WTC11 (cell line): ENCODE measurements around the gene CANX. TPM values are rescaled to one million over a fixed set of nuclear protein-coding genes. Genes with fewer than 3 reads are reported as not detected.

Source experiments
- ATAC-seq: fragments of 200-7000 bp; cut with Tn5 transposase; 2 replicates; pipeline ENCODE4 v1.10.0; 2021; ENCODE audit warnings: mild to moderate bottlenecking, moderate library complexity
- CTCF ChIA-PET: fragments of 300-600 bp; sonication (Branson Sonifier 250); formaldehyde crosslinking; loops from one replicate; lab custom pipeline; 2021; ENCODE audit warnings: antibody characterized with exemption; lab: Charles Lee
- POLR2A ChIA-PET: fragments of 350-600 bp; sonication (Branson Sonifier 250); formaldehyde crosslinking; loops from one replicate; lab custom pipeline; 2021; ENCODE audit warnings: antibody characterized with exemption; lab: Charles Lee
- DNase-seq: peaks from one replicate; pipeline ENCODE4 v3.0.0; 2021; ENCODE audit warnings: low spot score
- H3K27ac Mint-ChIP-seq: 2 replicates; pipeline ENCODE4 v1.8.0; 2021; ENCODE audit warnings: mixed read lengths
- H3K27me3 Mint-ChIP-seq: 2 replicates; pipeline ENCODE4 v1.8.0; 2021; ENCODE audit warnings: low read depth, mild to moderate bottlenecking, moderate library complexity, mixed read lengths
- H3K36me3 Mint-ChIP-seq: 2 replicates; pipeline ENCODE4 v1.8.0; 2021; ENCODE audit warnings: mixed read lengths
- H3K4me1 Mint-ChIP-seq: 2 replicates; pipeline ENCODE4 v1.8.0; 2022; ENCODE audit warnings: mixed read lengths
- H3K4me3 Mint-ChIP-seq: 2 replicates; pipeline ENCODE4 v1.8.0; 2021; ENCODE audit warnings: mild to moderate bottlenecking, moderate library complexity, mixed read lengths
- H3K9me3 Mint-ChIP-seq: 2 replicates; pipeline ENCODE4 v1.8.0; 2021; ENCODE audit warnings: mixed read lengths
- E2F1 ChIP-seq: sonication (generic); formaldehyde crosslinking; IDR thresholded peaks from 2 replicates; pipeline ENCODE4 v1.8.0; 2022; ENCODE audit warnings: mild to moderate bottlenecking, missing genetic modification reagents
- ETV6 ChIP-seq: sonication (generic); formaldehyde crosslinking; IDR thresholded peaks from 2 replicates; pipeline ENCODE4 v1.8.1; 2022; ENCODE audit warnings: mild to moderate bottlenecking, missing genetic modification reagents
- FOXK1 ChIP-seq: sonication (generic); formaldehyde crosslinking; IDR thresholded peaks from 2 replicates; pipeline ENCODE4 v1.8.0; 2022; ENCODE audit warnings: mild to moderate bottlenecking, moderate library complexity, missing genetic modification reagents
- KAT7 ChIP-seq: sonication (generic); formaldehyde crosslinking; IDR thresholded peaks from 2 replicates; pipeline ENCODE4 v1.8.1; 2023; ENCODE audit warnings: missing genetic modification reagents, mild to moderate bottlenecking, borderline replicate concordance
- NFATC4 ChIP-seq: fragments of 250-450 bp; sonication (Bioruptor Pico); IDR thresholded peaks from 2 replicates; pipeline ENCODE4 v1.9.0; 2021; ENCODE audit warnings: mild to moderate bottlenecking
- NFYB ChIP-seq: sonication (generic); formaldehyde crosslinking; conservative IDR thresholded peaks from 2 replicates; pipeline ENCODE4 v1.8.0; 2022; ENCODE audit warnings: low read depth, missing genetic modification reagents
- SMAD4 ChIP-seq: sonication (generic); formaldehyde crosslinking; IDR thresholded peaks from 2 replicates; pipeline ENCODE4 v1.8.0; 2022; ENCODE audit warnings: mild to moderate bottlenecking, missing genetic modification reagents
- ZNF121 ChIP-seq: sonication (generic); formaldehyde crosslinking; IDR thresholded peaks from 2 replicates; pipeline ENCODE4 v1.8.0; 2023; ENCODE audit warnings: missing genetic modification reagents
- ZNF219 ChIP-seq: sonication (generic); formaldehyde crosslinking; IDR thresholded peaks from 2 replicates; pipeline ENCODE4 v1.8.0; 2023; ENCODE audit warnings: missing genetic modification reagents, mild to moderate bottlenecking, borderline replicate concordance
- total RNA-seq: library from RNA; stranded (reverse); gene quantifications from 3 replicates; pipeline ENCODE4 v1.2.3, GENCODE V29; 2021
- TF ChIP-seq, protein P1 (sequence below): fragments of 200-600 bp; IDR thresholded peaks from 2 replicates; pipeline ENCODE4 v1.8.0; 2022; ENCODE audit warnings: antibody characterized with exemption
- TF ChIP-seq, protein P2 (sequence below): fragments of 250-450 bp; sonication (Bioruptor Pico); IDR thresholded peaks from 2 replicates; pipeline ENCODE4 v1.8.0; 2021; ENCODE audit warnings: mild to moderate bottlenecking
- TF ChIP-seq, protein P3 (sequence below): sonication (generic); formaldehyde crosslinking; IDR thresholded peaks from 2 replicates; pipeline ENCODE4 v1.8.0; 2023; ENCODE audit warnings: missing genetic modification reagents
- TF ChIP-seq, protein P4 (sequence below): fragments of 250-450 bp; sonication (Bioruptor Pico); conservative IDR thresholded peaks from 2 replicates; pipeline ENCODE4 v1.9.0; 2021; ENCODE audit warnings: mild to moderate bottlenecking

Gene CANX
- total RNA-seq, 1 experiment from 2014 or later, result 611 TPM

- Mint-ChIP-seq H3K4me3 (no peak overlapping the region), H3K36me3 (peaks cover 22% of the 10 kb centered on the region), H3K4me1 (peaks cover 41% of the 10 kb centered on the region)
- ATAC-seq, result no peak
- POLR2A ChIA-PET, result no interaction called here
- TF ChIP-seq SMAD4 (CRISPR knock-in tag), result no peak
- TF ChIP-seq NFYB, result no peak
- no peak for TF ChIP-seq E2F1 (CRISPR knock-in tag)
- no peak for TF ChIP-seq FOXK1 (CRISPR knock-in tag)
- TF ChIP-seq KAT7, result no peak
- TF ChIP-seq, all 79 proteins: peak for 0
- CTCF ChIA-PET, result interaction anchor here (0.5 to 2.8 kb wide), 26 partner anchors 8 to 321 kb away, joined by 3 to 39 read pairs (median 4); partner anchors contain the start of genes CBY3, LTC4S and MAML1
- H3K9me3 Mint-ChIP-seq, result no peaks in the 10 kb centered on the region
- no peak for DNase-seq
- no peaks in the 10 kb centered on the region for H3K27me3 Mint-ChIP-seq
- H3K27ac Mint-ChIP-seq, result peak overlapping the region; percentile 91
Measured at GRCh38 chr5:179762781-179763176, 64.0 kb downstream of the CANX start.

DNA sequence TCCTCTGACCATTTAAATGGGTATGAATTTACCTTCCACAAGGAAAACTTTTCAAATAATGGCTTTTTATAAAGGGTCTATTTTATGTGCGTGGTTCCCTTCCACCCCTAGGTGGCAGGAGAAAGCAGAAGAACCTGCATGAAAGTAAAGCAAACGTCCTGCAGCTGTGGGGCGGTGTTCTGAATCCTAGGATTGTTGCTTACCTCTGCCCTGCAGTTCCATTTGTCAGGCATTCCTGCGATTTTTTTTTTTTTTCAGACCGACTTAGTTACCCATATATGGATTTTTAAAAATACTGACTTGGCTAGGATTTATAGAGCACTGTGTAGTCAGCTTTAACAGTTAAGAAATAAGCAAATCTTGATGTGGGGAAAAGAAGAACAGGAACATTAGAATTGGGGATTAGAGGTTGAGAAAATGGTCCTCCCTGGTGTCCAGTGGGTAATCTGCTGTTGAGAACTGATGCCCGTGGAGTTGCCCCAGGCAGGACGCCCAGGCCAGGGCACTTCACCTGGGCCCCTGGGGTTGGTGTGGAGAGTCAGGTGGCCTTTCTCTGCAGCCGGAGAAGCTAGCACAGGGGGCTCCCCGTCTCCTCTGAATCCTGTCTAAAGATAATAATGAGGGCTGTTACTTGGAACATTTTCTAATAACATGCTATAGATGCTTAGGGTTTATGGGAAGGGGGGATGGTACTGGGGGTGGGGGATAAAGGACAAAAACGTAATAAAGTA is 64.6 kb downstream of the CANX start:
- no peak overlapping the region for H3K4me3 Mint-ChIP-seq
- no peak for TF ChIP-seq ZNF219 (CRISPR knock-in tag)
- TF ChIP-seq, protein P1, sequence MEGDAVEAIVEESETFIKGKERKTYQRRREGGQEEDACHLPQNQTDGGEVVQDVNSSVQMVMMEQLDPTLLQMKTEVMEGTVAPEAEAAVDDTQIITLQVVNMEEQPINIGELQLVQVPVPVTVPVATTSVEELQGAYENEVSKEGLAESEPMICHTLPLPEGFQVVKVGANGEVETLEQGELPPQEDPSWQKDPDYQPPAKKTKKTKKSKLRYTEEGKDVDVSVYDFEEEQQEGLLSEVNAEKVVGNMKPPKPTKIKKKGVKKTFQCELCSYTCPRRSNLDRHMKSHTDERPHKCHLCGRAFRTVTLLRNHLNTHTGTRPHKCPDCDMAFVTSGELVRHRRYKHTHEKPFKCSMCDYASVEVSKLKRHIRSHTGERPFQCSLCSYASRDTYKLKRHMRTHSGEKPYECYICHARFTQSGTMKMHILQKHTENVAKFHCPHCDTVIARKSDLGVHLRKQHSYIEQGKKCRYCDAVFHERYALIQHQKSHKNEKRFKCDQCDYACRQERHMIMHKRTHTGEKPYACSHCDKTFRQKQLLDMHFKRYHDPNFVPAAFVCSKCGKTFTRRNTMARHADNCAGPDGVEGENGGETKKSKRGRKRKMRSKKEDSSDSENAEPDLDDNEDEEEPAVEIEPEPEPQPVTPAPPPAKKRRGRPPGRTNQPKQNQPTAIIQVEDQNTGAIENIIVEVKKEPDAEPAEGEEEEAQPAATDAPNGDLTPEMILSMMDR, result peak; percentile 64
- TF ChIP-seq, all 79 proteins: peak for 1
- Mint-ChIP-seq H3K9me3 (no peaks in the 10 kb centered on the region), H3K27ac (peak overlapping the region; percentile 86), H3K36me3 (peaks cover 24% of the 10 kb centered on the region), H3K27me3 (no peaks in the 10 kb centered on the region), H3K4me1 (peaks cover 41% of the 10 kb centered on the region)
- ChIA-PET CTCF (interaction anchor here (0.6 to 2.8 kb wide), 36 partner anchors 8 to 332 kb away, joined by 3 to 39 read pairs (median 4); partner anchors contain the start of genes HNRNPH1, LTC4S and MAML1), POLR2A (interaction anchor here (0.6 kb wide), 1 partner anchor 19 kb away, joined by 5 read pairs; no protein-coding TSS in a partner anchor)
- DNase-seq (peak; percentile 63), ATAC-seq (peak; percentile 82)

DNA sequence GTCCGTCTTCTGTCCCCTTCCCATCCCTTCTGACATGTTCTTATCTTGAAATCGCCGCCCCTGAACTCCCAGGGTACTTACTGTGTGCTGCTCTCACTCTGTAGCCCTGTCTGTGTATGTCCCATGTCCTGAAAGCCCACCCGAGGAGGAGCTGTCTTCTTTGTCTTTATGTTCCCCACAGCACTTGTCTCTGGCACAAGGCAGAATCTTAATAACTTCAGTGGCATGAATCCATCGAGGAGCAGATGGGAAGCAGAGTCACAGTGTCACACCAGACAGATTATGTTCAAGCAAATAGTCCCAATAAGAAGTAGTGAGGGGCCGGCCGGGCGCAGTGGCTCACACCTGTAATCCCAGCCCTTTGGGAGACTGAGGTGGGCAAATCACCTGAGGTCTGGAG is 65.3 kb downstream of the CANX start:
- CTCF ChIA-PET, result interaction anchor here (0.7 to 2.8 kb wide), 18 partner anchors 10 to 237 kb away, joined by 3 to 39 read pairs (median 3); partner anchors contain the start of genes LTC4S and MAML1
- Mint-ChIP-seq H3K4me1 (peaks cover 41% of the 10 kb centered on the region), H3K36me3 (peaks cover 28% of the 10 kb centered on the region), H3K4me3 (no peak overlapping the region), H3K27ac (peak overlapping the region; percentile 81), H3K9me3 (no peaks in the 10 kb centered on the region), H3K27me3 (no peaks in the 10 kb centered on the region)
- ATAC-seq (no peak), DNase-seq (no peak)
- TF ChIP-seq KAT7 (no peak), ZNF121 (CRISPR knock-in tag) (no peak), E2F1 (CRISPR knock-in tag) (no peak), NFATC4 (no peak), ETV6 (CRISPR knock-in tag) (no peak), FOXK1 (CRISPR knock-in tag) (no peak)
- TF ChIP-seq, protein P2, sequence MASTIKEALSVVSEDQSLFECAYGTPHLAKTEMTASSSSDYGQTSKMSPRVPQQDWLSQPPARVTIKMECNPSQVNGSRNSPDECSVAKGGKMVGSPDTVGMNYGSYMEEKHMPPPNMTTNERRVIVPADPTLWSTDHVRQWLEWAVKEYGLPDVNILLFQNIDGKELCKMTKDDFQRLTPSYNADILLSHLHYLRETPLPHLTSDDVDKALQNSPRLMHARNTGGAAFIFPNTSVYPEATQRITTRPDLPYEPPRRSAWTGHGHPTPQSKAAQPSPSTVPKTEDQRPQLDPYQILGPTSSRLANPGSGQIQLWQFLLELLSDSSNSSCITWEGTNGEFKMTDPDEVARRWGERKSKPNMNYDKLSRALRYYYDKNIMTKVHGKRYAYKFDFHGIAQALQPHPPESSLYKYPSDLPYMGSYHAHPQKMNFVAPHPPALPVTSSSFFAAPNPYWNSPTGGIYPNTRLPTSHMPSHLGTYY, result no peak
- TF ChIP-seq, protein P3, sequence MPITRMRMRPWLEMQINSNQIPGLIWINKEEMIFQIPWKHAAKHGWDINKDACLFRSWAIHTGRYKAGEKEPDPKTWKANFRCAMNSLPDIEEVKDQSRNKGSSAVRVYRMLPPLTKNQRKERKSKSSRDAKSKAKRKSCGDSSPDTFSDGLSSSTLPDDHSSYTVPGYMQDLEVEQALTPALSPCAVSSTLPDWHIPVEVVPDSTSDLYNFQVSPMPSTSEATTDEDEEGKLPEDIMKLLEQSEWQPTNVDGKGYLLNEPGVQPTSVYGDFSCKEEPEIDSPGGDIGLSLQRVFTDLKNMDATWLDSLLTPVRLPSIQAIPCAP (CRISPR knock-in tag), result no peak
- TF ChIP-seq, protein P4, sequence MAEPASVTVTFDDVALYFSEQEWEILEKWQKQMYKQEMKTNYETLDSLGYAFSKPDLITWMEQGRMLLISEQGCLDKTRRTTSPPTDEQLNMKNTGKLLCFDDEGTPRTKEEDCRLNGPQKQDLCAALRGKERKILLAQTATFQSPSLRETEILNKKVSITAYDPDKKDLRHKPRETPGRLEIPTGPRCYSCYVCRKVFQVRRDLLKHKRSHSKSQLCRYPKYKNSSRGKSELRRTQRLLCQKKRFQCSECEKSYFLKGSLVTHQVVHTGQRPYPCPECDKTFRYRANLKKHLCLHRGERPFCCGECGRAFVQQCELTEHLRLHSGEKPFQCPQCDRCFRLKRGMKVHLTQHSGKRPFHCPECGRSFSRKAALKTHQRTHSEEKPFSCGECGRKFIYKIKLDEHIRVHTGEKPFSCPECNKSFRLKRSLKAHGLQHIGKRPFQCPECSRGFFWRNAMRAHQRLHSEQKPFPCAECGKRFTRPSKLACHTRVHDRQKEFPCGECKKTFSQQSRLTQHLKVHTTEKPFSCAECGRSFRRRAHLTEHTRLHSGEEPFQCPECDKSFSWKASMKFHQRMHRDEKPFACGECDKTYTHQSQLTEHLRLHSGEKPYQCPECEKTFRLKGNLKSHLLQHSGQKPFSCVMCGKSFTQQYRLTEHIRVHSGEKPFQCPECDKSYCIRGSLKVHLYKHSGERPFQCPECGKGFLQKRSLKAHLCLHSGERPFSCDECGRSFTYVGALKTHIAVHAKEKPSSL (CRISPR knock-in tag), result no peak
- POLR2A ChIA-PET, result no interaction called here
